Measurements from ENCODE around the gene CELF6.

CELF6 gene

DNA sequence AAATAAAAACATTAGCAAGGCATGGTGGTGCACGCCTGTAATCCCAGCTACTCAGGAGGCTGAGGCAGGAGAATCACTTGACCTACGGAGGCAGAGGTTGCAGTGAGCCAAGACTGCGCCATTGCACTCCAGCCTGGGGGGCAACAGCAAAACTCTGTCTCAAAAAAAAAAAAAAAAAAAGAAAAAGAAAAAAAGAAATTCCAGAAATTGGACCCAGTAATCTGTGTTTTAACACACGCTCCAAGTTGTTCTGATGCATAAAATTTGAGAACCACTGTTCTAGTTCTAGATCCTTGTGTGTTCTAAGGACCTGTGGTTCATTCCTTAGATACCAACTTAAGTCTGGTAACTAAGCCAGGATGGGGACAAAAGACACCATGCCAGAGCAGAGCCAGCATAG lies 50.2 kb downstream of the CELF6 start:
- TF ChIP-seq, protein P1, sequence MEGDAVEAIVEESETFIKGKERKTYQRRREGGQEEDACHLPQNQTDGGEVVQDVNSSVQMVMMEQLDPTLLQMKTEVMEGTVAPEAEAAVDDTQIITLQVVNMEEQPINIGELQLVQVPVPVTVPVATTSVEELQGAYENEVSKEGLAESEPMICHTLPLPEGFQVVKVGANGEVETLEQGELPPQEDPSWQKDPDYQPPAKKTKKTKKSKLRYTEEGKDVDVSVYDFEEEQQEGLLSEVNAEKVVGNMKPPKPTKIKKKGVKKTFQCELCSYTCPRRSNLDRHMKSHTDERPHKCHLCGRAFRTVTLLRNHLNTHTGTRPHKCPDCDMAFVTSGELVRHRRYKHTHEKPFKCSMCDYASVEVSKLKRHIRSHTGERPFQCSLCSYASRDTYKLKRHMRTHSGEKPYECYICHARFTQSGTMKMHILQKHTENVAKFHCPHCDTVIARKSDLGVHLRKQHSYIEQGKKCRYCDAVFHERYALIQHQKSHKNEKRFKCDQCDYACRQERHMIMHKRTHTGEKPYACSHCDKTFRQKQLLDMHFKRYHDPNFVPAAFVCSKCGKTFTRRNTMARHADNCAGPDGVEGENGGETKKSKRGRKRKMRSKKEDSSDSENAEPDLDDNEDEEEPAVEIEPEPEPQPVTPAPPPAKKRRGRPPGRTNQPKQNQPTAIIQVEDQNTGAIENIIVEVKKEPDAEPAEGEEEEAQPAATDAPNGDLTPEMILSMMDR (IDR thresholded peaks at IDR 0.05): no peak

DNA sequence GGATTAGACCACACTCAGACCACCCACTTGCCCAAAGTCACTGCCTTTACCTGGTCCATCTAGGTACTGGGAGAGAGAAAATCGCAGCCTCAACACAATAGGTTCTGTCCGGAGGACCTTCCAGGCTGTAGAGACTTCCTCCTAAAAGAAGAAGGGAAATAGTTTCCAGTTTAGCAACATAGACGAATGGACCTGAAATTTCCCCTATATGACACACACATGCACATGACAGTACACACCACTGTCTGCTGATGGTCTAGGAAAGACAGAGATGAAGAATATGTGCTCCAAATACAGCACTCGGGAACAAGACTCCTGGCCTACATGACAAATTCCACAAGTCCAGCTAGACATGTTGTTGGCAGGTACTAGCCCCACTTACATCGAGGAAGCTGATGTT lies 54.9 kb downstream of the CELF6 start:
- TF ChIP-seq, protein P1 (IDR thresholded peaks at IDR 0.05): no peak

DNA sequence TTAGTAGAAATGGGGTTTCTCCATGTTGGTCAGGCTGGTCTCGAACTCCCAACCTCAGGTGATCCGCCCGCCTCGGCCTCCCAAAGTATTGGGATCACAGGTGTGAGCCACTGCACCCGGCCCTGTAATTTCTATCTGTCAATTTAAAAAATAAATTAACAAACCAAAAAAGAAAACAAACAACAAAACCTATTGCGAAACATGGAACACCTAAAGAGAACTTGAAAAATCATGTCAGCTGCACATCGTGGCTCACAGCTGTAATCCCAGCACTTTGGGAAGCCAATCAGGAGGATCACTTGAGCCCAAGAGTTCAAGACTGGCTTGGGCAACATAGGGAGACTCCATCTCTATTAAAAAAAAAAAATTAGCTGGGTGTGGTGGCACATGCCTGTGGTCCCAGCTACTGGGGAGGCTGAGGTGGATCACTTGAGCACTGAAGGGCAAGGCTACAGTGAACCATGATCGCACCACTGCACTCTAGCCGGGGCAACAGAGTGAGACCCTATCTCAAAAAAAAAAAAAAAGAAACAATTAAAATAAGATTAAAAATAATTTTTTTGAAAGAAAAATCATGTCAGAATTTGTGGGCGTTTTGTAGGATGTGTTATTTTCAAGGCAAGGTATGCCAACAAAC lies 67.2 kb downstream of the CELF6 start:
- TF ChIP-seq, protein P1 (IDR thresholded peaks at IDR 0.05): no peak

DNA sequence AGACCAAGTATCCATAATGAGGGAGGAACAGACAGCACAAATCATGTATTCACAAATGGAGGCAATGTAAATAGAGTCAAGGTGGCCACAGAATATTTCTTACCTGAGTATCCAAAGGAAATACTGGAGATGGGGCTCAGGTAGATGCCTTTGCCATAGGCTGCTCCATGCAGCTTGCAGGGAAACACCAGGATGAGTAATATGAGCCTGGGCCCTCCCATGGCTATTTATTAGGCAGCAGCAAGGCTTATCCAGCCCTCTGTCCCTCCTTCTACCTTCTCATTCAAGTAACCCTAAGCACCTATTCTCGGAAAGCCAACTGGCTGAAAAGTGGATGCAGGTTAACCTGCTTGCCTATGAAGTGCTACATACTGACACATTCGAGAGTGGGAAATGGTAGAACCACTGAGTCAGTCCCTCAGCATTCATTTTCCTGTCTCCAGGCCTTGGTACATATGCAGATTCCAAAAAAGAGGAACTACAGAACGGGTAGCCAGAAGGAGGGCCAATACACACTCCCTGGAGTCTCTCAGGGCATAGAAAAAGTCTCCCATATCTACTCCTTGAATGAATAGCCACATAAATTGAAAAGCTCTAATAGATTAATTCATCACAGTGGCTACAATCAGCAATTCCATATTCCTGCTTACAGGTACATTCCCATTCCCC lies 70.7 kb downstream of the CELF6 start:
- TF ChIP-seq, protein P1 (IDR thresholded peaks at IDR 0.05): no peak

DNA sequence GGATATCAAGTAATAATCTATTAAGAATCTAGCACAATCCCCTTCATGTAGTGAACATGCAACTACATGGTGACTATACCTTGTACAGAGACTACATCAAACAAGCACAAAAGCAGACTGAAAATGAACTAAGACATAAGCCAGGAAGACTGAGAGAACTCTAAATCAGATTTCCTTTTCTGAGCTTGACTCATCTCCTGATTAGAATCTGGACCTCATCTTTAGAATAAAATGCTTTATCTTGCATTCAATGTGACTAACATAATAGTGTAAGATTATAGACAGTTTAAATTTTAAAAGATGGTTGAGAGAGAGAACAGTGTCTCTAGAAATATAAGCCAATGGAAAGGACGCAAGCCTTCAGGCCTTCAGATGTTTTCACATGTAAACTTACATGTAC lies 71.4 kb downstream of the CELF6 start:
- TF ChIP-seq, protein P1 (IDR thresholded peaks at IDR 0.05): no peak

DNA sequence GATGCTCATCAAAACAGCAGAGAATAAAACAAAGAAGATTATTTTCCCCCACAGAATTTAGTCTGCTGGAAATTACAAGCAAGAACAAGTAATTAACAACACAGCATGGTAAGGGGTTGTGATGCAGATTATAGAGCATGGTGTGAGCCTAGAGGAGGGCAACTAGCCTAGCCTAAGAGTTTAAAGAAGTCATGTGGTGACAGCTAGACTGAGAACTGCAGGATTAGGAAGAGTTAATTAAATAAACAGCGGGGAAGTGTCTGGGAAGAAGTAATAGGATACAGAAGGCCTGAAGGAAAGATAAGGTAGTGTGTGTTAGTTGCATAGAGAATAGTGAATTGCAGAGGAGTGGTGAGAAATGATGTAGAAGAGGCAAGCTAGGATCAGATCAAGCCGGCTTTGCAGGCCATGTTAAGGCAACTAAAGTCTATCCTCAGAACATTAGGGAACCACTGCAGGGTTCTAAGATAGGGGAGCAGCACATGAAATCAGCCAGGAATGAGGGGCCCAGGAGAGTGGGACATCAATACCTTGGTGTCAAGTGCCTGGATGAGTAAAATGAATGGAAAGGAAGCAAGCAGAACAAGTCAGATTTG lies 77.1 kb downstream of the CELF6 start:
- TF ChIP-seq, protein P1 (IDR thresholded peaks at IDR 0.05): no peak

DNA sequence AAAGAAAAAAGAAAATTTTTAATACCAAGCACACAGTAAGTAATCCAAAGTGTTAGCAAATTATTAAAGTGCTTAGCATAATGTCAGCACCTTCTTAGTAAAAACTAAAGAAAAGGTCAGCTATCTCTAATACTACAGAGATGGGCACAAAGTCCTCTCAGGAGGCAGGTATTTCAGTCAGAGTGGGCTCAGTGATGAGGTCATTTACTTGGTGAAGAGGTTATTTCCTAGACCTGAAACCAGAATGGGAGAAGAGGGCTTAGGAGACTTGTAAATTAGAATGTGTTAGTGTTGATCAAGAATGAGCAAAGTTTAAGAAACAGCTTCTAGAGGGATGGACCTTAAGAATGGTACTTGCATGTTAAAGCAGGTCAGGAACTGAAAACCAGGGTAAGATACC lies 80.3 kb downstream of the CELF6 start:
- TF ChIP-seq, protein P1 (IDR thresholded peaks at IDR 0.05): no peak

Measured in LNCAP (cell line).